Measurements from ENCODE around the gene RFPL4AL1.
"Not testable (repeated sequence)": the region's sequence is repeated elsewhere in the genome, so short reads cannot be mapped to it uniquely, and the experiment has no call there.

Gene RFPL4AL1

GRCh38 chr19:55768818-55769217 is at the start of gene RFPL4AL1:
RFPL4AL1 (plus strand) TSS chr19:55769118; CDS start chr19:55771805, 2,687 bp downstream.
- not testable (repeated sequence) for H3K4me2 ChIP-seq (ENCODE audit: low read length); H3K27ac ChIP-seq; H3K27me3 ChIP-seq (ENCODE audit: control insufficient read depth, insufficient read depth, low read length); H3K4me1 ChIP-seq; H3K79me2 ChIP-seq; H3K36me3 ChIP-seq (ENCODE audit: control insufficient read depth, insufficient read depth, low read length); H3K4me3 ChIP-seq (ENCODE audit: low read depth, low read length); H2AFZ ChIP-seq; H3K9ac ChIP-seq; H3K9me3 ChIP-seq (ENCODE audit: control insufficient read depth, low read length)

DNA sequence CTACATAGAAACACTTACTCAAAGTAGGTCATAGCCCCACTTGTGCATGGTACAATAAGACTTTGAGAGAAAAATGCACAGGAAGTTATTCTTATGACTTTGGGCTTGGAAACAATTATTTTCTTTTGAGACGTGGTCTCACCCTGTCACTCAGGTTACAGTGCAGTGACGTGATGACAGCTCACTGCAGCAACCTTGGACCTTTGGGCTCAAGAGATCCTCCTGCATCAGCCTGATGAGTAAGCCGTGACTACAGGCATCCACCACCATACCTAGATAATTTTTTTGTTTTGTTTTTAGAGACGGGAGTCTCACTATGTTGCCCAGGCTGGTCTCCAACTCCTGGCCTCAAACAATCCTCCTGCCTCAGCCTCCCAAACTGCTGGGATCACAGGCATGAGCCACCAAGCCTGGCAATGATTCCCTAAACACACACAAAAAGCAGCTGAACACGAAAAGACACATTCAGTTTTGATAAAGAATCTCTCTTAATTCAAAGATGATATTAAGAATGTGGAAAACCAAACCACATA is 48.6 kb upstream of the RFPL4AL1 start:
- Histone ChIP-seq H3K27me3 (ENCODE audit: control insufficient read depth, insufficient read depth, low read length) (no peaks in the 10 kb centered on the region), H3K27ac (no peak overlapping the region), H3K9me3 (ENCODE audit: control insufficient read depth, low read length) (peaks cover 3% of the 10 kb centered on the region), H3K9ac (no peak overlapping the region), H3K4me2 (ENCODE audit: low read length) (no peak overlapping the region), H3K4me1 (no peaks in the 10 kb centered on the region), H3K36me3 (ENCODE audit: control insufficient read depth, insufficient read depth, low read length) (no peaks in the 10 kb centered on the region), H2AFZ (no peak overlapping the region), H3K4me3 (ENCODE audit: low read depth, low read length) (no peak overlapping the region), H3K79me2 (no peaks in the 10 kb centered on the region)
- no peak for TF ChIP-seq CTCF (IDR thresholded peaks at IDR 0.05)

- no peak overlapping the region for H3K9ac ChIP-seq
- no peak overlapping the region for H3K27ac ChIP-seq
- H2AFZ ChIP-seq: no peak overlapping the region
- no peaks in the 10 kb centered on the region for H3K27me3 ChIP-seq (ENCODE audit: control insufficient read depth, insufficient read depth, low read length)
- no peak overlapping the region for H3K4me3 ChIP-seq (ENCODE audit: low read depth, low read length)
- peaks cover 3% of the 10 kb centered on the region for H3K9me3 ChIP-seq (ENCODE audit: control insufficient read depth, low read length)
- H3K36me3 ChIP-seq (ENCODE audit: control insufficient read depth, insufficient read depth, low read length): no peaks in the 10 kb centered on the region
- no peak for TF ChIP-seq CTCF (IDR thresholded peaks at IDR 0.05)
- H3K79me2 ChIP-seq: no peaks in the 10 kb centered on the region
- H3K4me2 ChIP-seq (ENCODE audit: low read length): no peak overlapping the region
- no peaks in the 10 kb centered on the region for H3K4me1 ChIP-seq
Observed at GRCh38 chr19:55720801-55721200, 48.1 kb upstream of the RFPL4AL1 start.

DNA sequence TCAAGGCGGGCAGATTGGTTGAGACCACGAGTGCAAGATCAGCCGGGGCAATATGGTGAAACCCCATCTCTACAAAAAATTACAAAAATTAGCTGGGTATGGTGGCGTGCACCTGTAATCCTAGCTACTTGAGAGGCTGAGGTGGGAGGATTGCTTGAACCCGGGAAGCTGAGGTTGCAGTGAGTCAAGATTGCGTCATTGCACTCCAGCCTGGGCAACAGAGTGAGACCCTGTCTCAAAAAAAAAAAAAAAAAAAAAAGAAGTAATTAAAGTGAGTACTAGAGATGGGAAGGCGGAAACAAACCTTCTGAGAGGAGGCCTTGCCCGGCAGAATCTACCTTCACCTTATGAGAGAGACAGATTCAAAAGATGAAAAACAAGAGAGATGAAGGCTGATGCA is 45.4 kb upstream of the RFPL4AL1 start:
- Histone ChIP-seq H3K27ac (no peak overlapping the region), H2AFZ (no peak overlapping the region), H3K36me3 (ENCODE audit: control insufficient read depth, insufficient read depth, low read length) (no peaks in the 10 kb centered on the region), H3K9ac (no peak overlapping the region), H3K27me3 (ENCODE audit: control insufficient read depth, insufficient read depth, low read length) (no peaks in the 10 kb centered on the region), H3K4me3 (ENCODE audit: low read depth, low read length) (no peak overlapping the region), H3K4me1 (no peaks in the 10 kb centered on the region), H3K9me3 (ENCODE audit: control insufficient read depth, low read length) (peaks cover 3% of the 10 kb centered on the region), H3K4me2 (ENCODE audit: low read length) (no peak overlapping the region), H3K79me2 (no peaks in the 10 kb centered on the region)
- no peak for TF ChIP-seq CTCF (IDR thresholded peaks at IDR 0.05)

DNA sequence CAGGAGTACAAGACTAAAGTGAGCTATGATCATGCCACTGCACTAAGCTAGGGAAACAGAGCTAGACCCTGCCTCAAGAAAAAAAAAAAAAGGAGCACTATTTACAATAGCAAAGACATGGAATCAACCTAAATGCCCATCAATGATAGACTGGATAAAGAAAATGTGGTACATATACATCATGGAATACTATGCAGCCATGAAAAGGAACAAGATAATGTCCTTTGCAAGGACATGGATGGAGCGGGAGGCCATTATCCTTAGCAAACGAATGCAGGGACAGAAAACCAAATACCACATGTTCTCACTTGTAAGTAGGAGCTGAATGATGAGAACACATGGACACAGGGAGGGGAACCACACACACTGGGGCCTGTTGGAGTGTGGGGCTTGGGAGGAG is 38.5 kb upstream of the RFPL4AL1 start:
- not testable (repeated sequence) for H3K9ac ChIP-seq; H3K36me3 ChIP-seq (ENCODE audit: control insufficient read depth, insufficient read depth, low read length); H2AFZ ChIP-seq; H3K9me3 ChIP-seq (ENCODE audit: control insufficient read depth, low read length); H3K79me2 ChIP-seq; H3K4me3 ChIP-seq (ENCODE audit: low read depth, low read length); H3K27me3 ChIP-seq (ENCODE audit: control insufficient read depth, insufficient read depth, low read length); H3K4me2 ChIP-seq (ENCODE audit: low read length); H3K4me1 ChIP-seq; H3K27ac ChIP-seq

DNA sequence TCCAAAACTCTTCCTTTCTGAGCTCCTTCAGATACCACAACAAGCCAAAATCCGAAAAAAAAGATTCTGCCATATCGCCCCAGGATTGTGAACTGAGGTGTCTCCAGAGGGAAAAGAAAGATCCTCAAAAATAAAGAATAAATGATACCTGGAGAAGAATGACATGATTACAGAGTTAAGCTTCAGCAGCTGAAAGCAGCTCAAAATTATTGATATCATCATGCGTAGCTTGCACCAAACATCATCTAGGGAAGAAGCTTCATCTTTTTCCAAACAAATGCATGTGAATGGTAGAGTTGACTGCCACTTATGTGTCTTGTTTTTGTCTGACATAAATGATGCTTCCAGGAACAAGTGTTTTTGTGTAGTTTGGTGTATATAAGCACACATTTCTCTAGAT is 30.6 kb upstream of the RFPL4AL1 start, which contains the start of gene NLRP9:
TSS of gene NLRP9 (minus strand) at position 101 of the 400 bp plus-strand sequence. CDS start at position 73, 28 bp downstream.
- Histone ChIP-seq H3K4me1 (no peaks in the 10 kb centered on the region), H3K36me3 (ENCODE audit: control insufficient read depth, insufficient read depth, low read length) (no peaks in the 10 kb centered on the region), H3K4me2 (ENCODE audit: low read length) (no peak within 1 kb of the TSS), H3K27ac (no peak within 1 kb of the TSS), H3K4me3 (ENCODE audit: low read depth, low read length) (no peak within 1 kb of the TSS), H3K9ac (no peak within 1 kb of the TSS), H2AFZ (no peak within 1 kb of the TSS), H3K9me3 (ENCODE audit: control insufficient read depth, low read length) (no peaks in the 10 kb centered on the region), H3K79me2 (no peaks in the 10 kb centered on the region), H3K27me3 (ENCODE audit: control insufficient read depth, insufficient read depth, low read length) (no peaks in the 10 kb centered on the region)
- no peak for TF ChIP-seq CTCF (IDR thresholded peaks at IDR 0.05)
